Loucy (cell line): Measurements from ENCODE around the gene DRP2.

Experiments
- CTCF ChIP-seq: fragments of 200-600 bp; sonication (generic); conservative IDR thresholded peaks from 2 replicates; pipeline ENCODE4 v1.5.1; 2014; ENCODE audit warnings: mild to moderate bottlenecking, antibody characterized with exemption, low read length
- EZH2phosphoT487 ChIP-seq: fragments of 200-600 bp; IDR thresholded peaks from 2 replicates; pipeline ENCODE4 v1.6.1; 2018; ENCODE audit warnings: antibody characterized with exemption, mild to moderate bottlenecking, moderate library complexity, borderline replicate concordance

GRCh38 chrX:101303790-101304189 is 84.2 kb downstream of the DRP2 start:
- TF ChIP-seq CTCF (no peak), EZH2phosphoT487 (no peak)
